Activated CD8-positive, alpha-beta memory T cell treated with anti-CD3 and anti-CD28 coated beads, Interleukin-2, amount 10 ng/mL, durations not matched to agents 7 days and 5 days (primary cell): ENCODE results near the gene CACTIN. TPM values are rescaled to one million over a fixed set of nuclear protein-coding genes. Genes with fewer than 3 reads are reported as not detected.

Source experiments
- ATAC-seq: fragments of 150-1000 bp; cut with Tn5 transposase; one replicate; pipeline ENCODE4 v1.10.0; 2021; ENCODE audit warnings: moderate library complexity
- CTCF ChIA-PET: fragments of 350-600 bp; sonication (Branson Sonifier 250); formaldehyde crosslinking; loops from one replicate; lab custom pipeline; 2021; ENCODE audit warnings: antibody characterized with exemption; lab: Charles Lee
- DNase-seq: peaks from one replicate; pipeline ENCODE4 v3.0.0-alpha.2; 2020
- H3K27ac Mint-ChIP-seq: one replicate; pipeline ENCODE4 v1.8.0; 2021; ENCODE audit warnings: mild to moderate bottlenecking, mixed read lengths
- H3K27me3 Mint-ChIP-seq: one replicate; pipeline ENCODE4 v1.8.0; 2021; ENCODE audit warnings: mixed read lengths
- H3K36me3 Mint-ChIP-seq: one replicate; pipeline ENCODE4 v1.8.0; 2021; ENCODE audit warnings: mild to moderate bottlenecking, mixed read lengths
- H3K4me1 Mint-ChIP-seq: one replicate; pipeline ENCODE4 v1.8.0; 2021; ENCODE audit warnings: mixed read lengths
- H3K4me3 Mint-ChIP-seq: one replicate; pipeline ENCODE4 v1.8.0; 2021; ENCODE audit warnings: mild to moderate bottlenecking, moderate library complexity, mixed read lengths
- H3K9me3 Mint-ChIP-seq: one replicate; pipeline ENCODE4 v1.8.0; 2022; ENCODE audit warnings: low read depth, mixed read lengths
- total RNA-seq, 2 experiments: library from RNA; stranded (reverse); gene quantifications; one replicate each; pipeline ENCODE4 v1.2.3, GENCODE V29; 2021

The CACTIN gene
- total RNA-seq, 2 experiments from 2014 or later: 33.4 to 33.7 TPM

DNA sequence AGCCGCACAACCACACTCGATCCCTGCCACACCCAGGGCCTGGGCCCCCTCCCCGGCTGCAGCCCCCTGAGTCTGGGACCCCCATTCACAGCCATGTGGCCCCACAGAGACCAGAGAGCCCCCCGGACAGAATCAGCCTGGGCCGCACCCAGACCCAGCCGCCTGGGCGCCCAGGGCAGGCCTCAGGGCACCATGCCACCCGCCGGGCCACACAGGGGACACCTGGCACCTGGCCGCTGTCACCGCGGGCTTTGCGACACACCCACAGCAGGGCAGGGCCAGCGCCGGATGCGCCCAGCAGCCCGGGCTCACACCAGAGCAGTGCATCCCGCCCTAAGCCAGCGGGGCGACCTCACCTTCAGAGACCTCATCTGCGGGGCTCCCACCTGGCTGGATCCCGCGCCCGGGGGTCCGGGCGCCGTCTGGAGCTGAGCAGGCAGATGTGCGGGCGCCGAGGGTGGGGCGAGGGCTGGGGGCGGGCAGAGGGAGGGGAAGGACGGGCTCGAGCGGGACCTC is 20.4 kb downstream of the CACTIN start:
- ATAC-seq: peak; percentile 57
- H3K9me3 Mint-ChIP-seq: no peaks in the 10 kb centered on the region
- no peaks in the 10 kb centered on the region for H3K27me3 Mint-ChIP-seq
- no peak overlapping the region for H3K27ac Mint-ChIP-seq
- peaks cover 8% of the 10 kb centered on the region for H3K4me1 Mint-ChIP-seq
- no peak overlapping the region for H3K4me3 Mint-ChIP-seq
- CTCF ChIA-PET: no interaction called here
- H3K36me3 Mint-ChIP-seq: peaks cover 2% of the 10 kb centered on the region
- no peak for DNase-seq

DNA sequence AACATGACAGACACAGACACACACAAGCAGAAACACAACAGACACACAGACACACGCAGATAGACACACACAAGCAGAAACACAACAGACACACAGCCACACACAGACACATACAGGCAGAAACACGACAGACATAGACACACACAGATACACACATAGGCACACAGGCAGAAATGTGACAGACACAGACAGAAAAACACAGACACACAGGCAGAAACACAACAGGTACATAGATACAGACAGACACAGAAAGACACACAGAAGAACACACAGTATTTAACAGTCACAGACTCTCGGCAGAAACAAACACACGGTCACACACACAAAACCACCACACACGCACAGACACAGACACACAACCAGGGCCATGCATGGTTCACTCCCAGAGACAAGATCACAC is 20.8 kb downstream of the CACTIN start:
- no peak for DNase-seq
- Mint-ChIP-seq H3K4me3 (no peak overlapping the region), H3K27ac (no peak overlapping the region), H3K36me3 (peaks cover 2% of the 10 kb centered on the region), H3K27me3 (no peaks in the 10 kb centered on the region), H3K9me3 (no peaks in the 10 kb centered on the region), H3K4me1 (peaks cover 8% of the 10 kb centered on the region)
- ATAC-seq: no peak
- CTCF ChIA-PET: no interaction called here

DNA sequence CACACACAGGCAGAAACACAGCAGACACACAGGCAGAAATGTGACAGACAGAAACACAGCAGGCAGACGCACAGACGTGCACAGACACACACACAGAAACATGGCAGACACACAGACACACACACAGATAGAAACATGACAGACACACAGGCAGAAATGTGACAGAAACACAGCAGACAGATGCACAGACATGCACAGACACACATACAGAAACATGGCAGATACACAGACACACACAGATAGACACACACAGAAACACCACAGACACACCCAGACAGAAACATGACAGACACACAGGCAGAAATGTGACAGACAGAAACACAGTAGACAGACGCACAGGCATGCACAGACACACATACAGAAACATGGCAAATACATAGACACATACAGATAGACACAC is 21.2 kb downstream of the CACTIN start:
- ATAC-seq (no peak), DNase-seq (no peak)
- Mint-ChIP-seq H3K9me3 (no peaks in the 10 kb centered on the region), H3K36me3 (peaks cover 2% of the 10 kb centered on the region), H3K27me3 (no peaks in the 10 kb centered on the region), H3K27ac (no peak overlapping the region), H3K4me3 (no peak overlapping the region), H3K4me1 (peaks cover 8% of the 10 kb centered on the region)
- CTCF ChIA-PET: interaction anchor here (0.9 to 1.1 kb wide), 3 partner anchors 14 to 22 kb away, joined by 3 to 4 read pairs (median 3); partner anchors contain the start of gene GIPC3

GRCh38 chr19:3604987-3605343 is 21.6 kb downstream of the CACTIN start:
- no peak overlapping the region for H3K4me3 Mint-ChIP-seq
- no peaks in the 10 kb centered on the region for H3K9me3 Mint-ChIP-seq
- peaks cover 8% of the 10 kb centered on the region for H3K4me1 Mint-ChIP-seq
- H3K27ac Mint-ChIP-seq: no peak overlapping the region
- H3K36me3 Mint-ChIP-seq: peaks cover 2% of the 10 kb centered on the region
- DNase-seq (peak; percentile 61), ATAC-seq (peak; percentile 56)
- CTCF ChIA-PET: interaction anchor here (0.6 to 1.1 kb wide), 4 partner anchors 15 to 587 kb away, joined by 3 to 4 read pairs (median 3); partner anchors contain the start of gene GIPC3
- no peaks in the 10 kb centered on the region for H3K27me3 Mint-ChIP-seq

DNA sequence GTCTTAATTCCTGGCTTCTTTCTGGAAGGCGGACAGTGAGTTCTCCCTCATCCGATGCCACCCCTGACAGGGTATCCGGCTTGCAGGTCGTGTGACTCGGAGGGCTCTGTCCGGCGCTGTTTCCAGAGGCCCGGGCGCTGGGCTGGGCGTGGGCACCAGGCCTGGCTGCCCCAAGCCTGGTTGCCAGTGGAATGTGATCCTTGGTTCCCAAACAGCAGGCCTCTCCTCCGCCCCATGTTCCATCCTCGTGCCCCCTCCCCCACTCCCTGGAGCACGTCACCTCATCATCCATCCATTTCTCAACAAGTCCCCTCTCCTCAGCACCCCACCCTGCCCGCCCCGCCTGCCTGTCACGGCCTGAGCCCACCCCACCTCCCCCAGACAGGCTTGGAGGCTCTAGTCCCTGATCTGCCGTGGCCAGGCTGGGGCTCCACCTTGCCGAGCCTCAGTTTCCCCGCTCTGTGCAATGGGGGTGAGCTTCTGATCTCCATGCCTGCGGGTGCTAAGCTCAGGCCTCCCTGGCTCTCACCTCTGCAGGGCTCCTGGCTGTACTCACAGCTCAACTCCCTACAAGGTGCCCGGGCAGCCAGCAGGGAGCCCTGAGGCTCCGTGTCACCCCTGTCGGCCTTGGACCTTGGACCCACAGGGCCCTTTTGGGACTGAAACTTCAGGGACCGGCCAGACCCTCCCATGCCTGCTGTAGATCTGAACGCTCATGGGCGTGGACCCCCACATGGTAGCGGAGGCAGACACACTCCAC is 22.2 kb downstream of the CACTIN start:
- Mint-ChIP-seq H3K4me1 (peaks cover 8% of the 10 kb centered on the region), H3K27me3 (no peaks in the 10 kb centered on the region), H3K36me3 (no peaks in the 10 kb centered on the region), H3K4me3 (no peak overlapping the region), H3K9me3 (no peaks in the 10 kb centered on the region), H3K27ac (no peak overlapping the region)
- no peak for ATAC-seq
- CTCF ChIA-PET: interaction anchor here (0.6 to 1.1 kb wide), 4 partner anchors 15 to 587 kb away, joined by 3 to 4 read pairs (median 3); partner anchors contain the start of gene GIPC3
- DNase-seq: no peak

GRCh38 chr19:3603121-3603811 is 23.3 kb downstream of the CACTIN start:
- no peaks in the 10 kb centered on the region for H3K9me3 Mint-ChIP-seq
- no peak for DNase-seq
- CTCF ChIA-PET: no interaction called here

DNA sequence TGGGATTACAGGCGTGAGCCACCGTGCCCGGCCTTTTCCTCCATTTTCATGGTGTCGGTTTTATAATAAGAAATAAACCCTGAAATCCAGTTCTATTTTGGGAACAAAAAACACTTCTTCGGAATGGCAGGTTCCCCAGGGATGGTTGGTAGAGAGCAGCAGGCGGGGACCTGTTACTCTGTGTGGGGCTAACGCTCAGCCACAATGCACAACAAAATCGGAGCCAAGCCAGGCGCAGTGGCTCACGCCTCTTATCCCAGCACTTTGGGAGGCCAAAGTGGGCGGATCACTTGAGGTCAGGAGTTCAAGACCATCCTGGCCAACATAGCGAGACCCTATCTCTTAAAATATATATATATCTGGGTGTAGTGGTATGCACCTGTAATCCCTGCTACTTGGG is 25.6 kb downstream of the CACTIN start:
- CTCF ChIA-PET: no interaction called here
- no peaks in the 10 kb centered on the region for H3K9me3 Mint-ChIP-seq
- H3K4me1 Mint-ChIP-seq: no peaks in the 10 kb centered on the region
- no peak overlapping the region for H3K4me3 Mint-ChIP-seq
- DNase-seq (no peak), ATAC-seq (no peak)
- H3K27me3 Mint-ChIP-seq: no peaks in the 10 kb centered on the region
- H3K27ac Mint-ChIP-seq: no peak overlapping the region
- no peaks in the 10 kb centered on the region for H3K36me3 Mint-ChIP-seq

More at GRCh38 chr19:3603121-3603811, 23.3 kb downstream of the CACTIN start:
- Mint-ChIP-seq H3K4me1 (peaks cover 6% of the 10 kb centered on the region), H3K36me3 (no peaks in the 10 kb centered on the region), H3K27ac (no peak overlapping the region), H3K27me3 (no peaks in the 10 kb centered on the region), H3K4me3 (no peak overlapping the region)
- ATAC-seq: no peak

- no peaks in the 10 kb centered on the region for H3K27me3 Mint-ChIP-seq
- ATAC-seq: no peak
- H3K27ac Mint-ChIP-seq: no peak overlapping the region
- no peak for DNase-seq
- no peaks in the 10 kb centered on the region for H3K9me3 Mint-ChIP-seq
- CTCF ChIA-PET: no interaction called here
- H3K4me1 Mint-ChIP-seq: no peaks in the 10 kb centered on the region
- H3K36me3 Mint-ChIP-seq: no peaks in the 10 kb centered on the region
- no peak overlapping the region for H3K4me3 Mint-ChIP-seq
These were observed 26.8 kb downstream of the CACTIN start for GRCh38 chr19:3599776-3600187.

GRCh38 chr19:3595521-3596061 is 31.0 kb downstream of the CACTIN start:
- CTCF ChIA-PET: no interaction called here
- ATAC-seq: no peak

GRCh38 chr19:3593156-3593555 is 33.4 kb downstream of the CACTIN start:
- no peak overlapping the region for H3K4me3 Mint-ChIP-seq
- H3K27ac Mint-ChIP-seq: no peak overlapping the region
- no peak for ATAC-seq
- H3K36me3 Mint-ChIP-seq: no peaks in the 10 kb centered on the region
- CTCF ChIA-PET: interaction anchor here (1.2 kb wide), 1 partner anchor 23 kb away, joined by 3 read pairs; no protein-coding TSS in a partner anchor
- no peaks in the 10 kb centered on the region for H3K4me1 Mint-ChIP-seq
- no peaks in the 10 kb centered on the region for H3K9me3 Mint-ChIP-seq
- H3K27me3 Mint-ChIP-seq: no peaks in the 10 kb centered on the region
- no peak for DNase-seq

More at GRCh38 chr19:3595521-3596061, 31.0 kb downstream of the CACTIN start:
- no peak overlapping the region for H3K27ac Mint-ChIP-seq
- H3K9me3 Mint-ChIP-seq: no peaks in the 10 kb centered on the region
- no peak for DNase-seq
- H3K27me3 Mint-ChIP-seq: no peaks in the 10 kb centered on the region
- H3K36me3 Mint-ChIP-seq: no peaks in the 10 kb centered on the region
- no peaks in the 10 kb centered on the region for H3K4me1 Mint-ChIP-seq
- H3K4me3 Mint-ChIP-seq: no peak overlapping the region

DNA sequence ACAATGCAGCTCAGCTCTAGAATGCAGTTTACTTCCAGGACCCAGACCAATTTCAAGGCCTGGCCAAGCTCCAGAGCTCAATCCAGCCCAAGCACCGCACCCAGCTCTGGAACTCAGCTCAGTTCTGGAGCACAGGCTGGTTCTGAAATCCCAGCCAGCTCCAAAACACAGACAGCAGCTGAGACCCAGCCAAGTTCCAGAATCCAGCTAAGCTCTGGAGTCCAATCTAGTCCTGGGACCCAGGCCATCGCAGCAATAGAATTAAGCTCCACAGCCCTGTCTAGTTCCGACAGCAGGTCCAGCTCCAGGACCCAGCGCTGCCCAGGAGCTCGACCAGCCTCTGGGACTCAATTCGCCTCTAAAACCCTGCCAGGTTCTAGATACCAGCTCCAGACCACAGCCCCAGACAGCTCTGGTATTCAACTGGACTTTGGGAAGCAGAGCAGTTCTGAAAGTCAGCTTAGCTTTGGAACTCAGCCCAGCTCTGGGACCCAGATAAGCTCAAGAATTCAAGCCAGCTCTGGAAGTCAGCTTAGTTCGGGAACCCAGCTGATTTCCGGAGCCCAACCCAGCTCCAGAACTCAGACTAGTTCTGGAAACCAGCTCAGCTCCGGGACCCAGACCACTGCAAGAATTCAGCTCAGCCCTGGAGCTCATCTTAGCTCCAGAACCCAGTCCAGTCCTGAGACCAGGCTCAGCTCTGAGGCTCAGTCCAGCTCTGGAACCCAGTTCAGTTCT is 34.5 kb downstream of the CACTIN start:
- H3K4me3 Mint-ChIP-seq: no peak overlapping the region
- H3K27ac Mint-ChIP-seq: no peak overlapping the region
- H3K9me3 Mint-ChIP-seq: no peaks in the 10 kb centered on the region
- no peak for ATAC-seq
- H3K27me3 Mint-ChIP-seq: no peaks in the 10 kb centered on the region
- H3K36me3 Mint-ChIP-seq: no peaks in the 10 kb centered on the region
- no peak for DNase-seq
- CTCF ChIA-PET: interaction anchor here (1.1 to 2.4 kb wide), 5 partner anchors 24 to 269 kb away, joined by 3 to 6 read pairs (median 3); partner anchors contain the start of gene TJP3
- H3K4me1 Mint-ChIP-seq: no peaks in the 10 kb centered on the region

- DNase-seq (no peak), ATAC-seq (no peak)
- Mint-ChIP-seq H3K4me3 (no peak overlapping the region), H3K4me1 (no peaks in the 10 kb centered on the region), H3K27ac (no peak overlapping the region), H3K9me3 (no peaks in the 10 kb centered on the region), H3K27me3 (no peaks in the 10 kb centered on the region), H3K36me3 (no peaks in the 10 kb centered on the region)
- CTCF ChIA-PET: interaction anchor here (0.6 to 2.4 kb wide), 5 partner anchors 37 to 268 kb away, joined by 3 to 6 read pairs (median 3); partner anchors contain the start of gene TJP3
These were observed 35.5 kb downstream of the CACTIN start for GRCh38 chr19:3590991-3591659.
